H9 (cell line): ENCODE data around the gene ANKMY1. TPM values are rescaled to one million over a fixed set of nuclear protein-coding genes. Genes with fewer than 3 reads are reported as not detected.
A peak's percentile ranks its signal among the peaks of the same experiment; 100 is the strongest.

Experiments used
- DNase-seq: peaks from one replicate; pipeline ENCODE4 v3.0.0-alpha.2; 2017
- H2AFZ ChIP-seq: one replicate; pipeline ENCODE4 v1.6.1; 2013; ENCODE audit warnings: mild to moderate bottlenecking, low read length, control low read depth, moderate library complexity
- H2AK5ac ChIP-seq: 2 replicates; pipeline ENCODE4 v1.6.1; 2013; ENCODE audit warnings: low read length, control low read depth, mixed read lengths; ENCODE audit not compliant: insufficient read length
- H2BK120ac ChIP-seq: one replicate; pipeline ENCODE4 v1.6.1; 2013; ENCODE audit warnings: low read depth, mild to moderate bottlenecking, low read length, control low read depth, inconsistent platforms; ENCODE audit not compliant: poor library complexity, severe bottlenecking
- H2BK12ac ChIP-seq: 2 replicates; pipeline ENCODE4 v1.6.1; 2013; ENCODE audit warnings: low read length, control low read depth, mixed read lengths, low read depth; ENCODE audit not compliant: insufficient read length
- H2BK15ac ChIP-seq: 2 replicates; pipeline ENCODE4 v1.6.1; 2013; ENCODE audit warnings: low read depth, low read length, control low read depth
- H2BK20ac ChIP-seq: one replicate; pipeline ENCODE4 v1.6.1; 2013; ENCODE audit warnings: low read depth, mild to moderate bottlenecking, low read length, control low read depth, inconsistent platforms; ENCODE audit not compliant: poor library complexity, severe bottlenecking
- H2BK5ac ChIP-seq: 2 replicates; pipeline ENCODE4 v1.6.1; 2013; ENCODE audit warnings: low read length, control low read depth, mixed read lengths; ENCODE audit not compliant: insufficient read length
- H3K14ac ChIP-seq: 2 replicates; pipeline ENCODE4 v1.6.1; 2013; ENCODE audit warnings: low read length, control low read depth; ENCODE audit not compliant: insufficient read depth
- H3K18ac ChIP-seq: 2 replicates; pipeline ENCODE4 v1.6.1; 2013; ENCODE audit warnings: low read depth, mild to moderate bottlenecking, mixed read lengths, low read length, control low read depth; ENCODE audit not compliant: insufficient read length
- H3K23ac ChIP-seq: 2 replicates; pipeline ENCODE4 v1.6.1; 2013; ENCODE audit warnings: low read length, control low read depth, mixed read lengths, low read depth; ENCODE audit not compliant: insufficient read length
- H3K23me2 ChIP-seq: 2 replicates; pipeline ENCODE4 v1.6.1; 2013; ENCODE audit warnings: low read depth, mild to moderate bottlenecking, mixed read lengths, low read length, control low read depth; ENCODE audit not compliant: insufficient read length, poor library complexity, severe bottlenecking
- H3K27ac ChIP-seq: 2 replicates; pipeline ENCODE4 v1.5.1; 2013; ENCODE audit warnings: low read length, control low read depth, mixed read lengths, low read depth; ENCODE audit not compliant: insufficient read length
- H3K27me3 ChIP-seq: 2 replicates; pipeline ENCODE4 v1.6.1; 2013; ENCODE audit warnings: low read length, control low read depth, inconsistent platforms; ENCODE audit not compliant: insufficient read depth
- H3K4ac ChIP-seq: 2 replicates; pipeline ENCODE4 v1.6.1; 2013; ENCODE audit warnings: low read depth, mild to moderate bottlenecking, control low read depth, inconsistent platforms, low read length, moderate library complexity
- H3K4me1 ChIP-seq: 2 replicates; pipeline ENCODE4 v1.6.1; 2013; ENCODE audit warnings: low read length, control low read depth, inconsistent platforms; ENCODE audit not compliant: insufficient read depth
- H3K4me2 ChIP-seq: 2 replicates; pipeline ENCODE4 v1.6.1; 2013; ENCODE audit warnings: low read length, control low read depth, mixed read lengths; ENCODE audit not compliant: insufficient read length, insufficient read depth
- H3K56ac ChIP-seq: 2 replicates; pipeline ENCODE4 v1.6.1; 2013; ENCODE audit warnings: low read depth, mild to moderate bottlenecking, mixed read lengths, low read length, control low read depth; ENCODE audit not compliant: insufficient read length
- H3K79me1 ChIP-seq: 2 replicates; pipeline ENCODE4 v1.6.1; 2013; ENCODE audit warnings: low read depth, mild to moderate bottlenecking, moderate library complexity, low read length, control low read depth, inconsistent platforms; ENCODE audit not compliant: insufficient read depth, poor library complexity, severe bottlenecking
- H3K79me2 ChIP-seq: 2 replicates; pipeline ENCODE4 v1.6.1; 2013; ENCODE audit warnings: low read length, control low read depth, inconsistent platforms; ENCODE audit not compliant: insufficient read depth
- H3K9ac ChIP-seq: 2 replicates; pipeline ENCODE4 v1.6.1; 2013; ENCODE audit warnings: low read length, control low read depth, mixed read lengths; ENCODE audit not compliant: insufficient read length; ENCODE audit errors: extremely low read depth
- H3K9me3 ChIP-seq: one replicate; pipeline ENCODE4 v1.6.1; 2013; ENCODE audit warnings: low read depth, low read length, inconsistent platforms; ENCODE audit not compliant: control insufficient read depth
- H3T11ph ChIP-seq: one replicate; pipeline ENCODE4 v1.6.1; 2013; ENCODE audit warnings: mild to moderate bottlenecking, low read length, control low read depth, inconsistent platforms
- H4K20me1 ChIP-seq: one replicate; pipeline ENCODE4 v1.6.1; 2013; ENCODE audit not compliant: control insufficient read depth, insufficient read length, insufficient read depth
- H4K5ac ChIP-seq: 2 replicates; pipeline ENCODE4 v1.6.1; 2013; ENCODE audit warnings: low read depth, mild to moderate bottlenecking, mixed read lengths, low read length, control low read depth; ENCODE audit not compliant: insufficient read length
- H4K8ac ChIP-seq: replicated peaks from 2 replicates; pipeline ENCODE4 v1.6.1; 2013; ENCODE audit warnings: low read length, control low read depth, mixed read lengths, low read depth; ENCODE audit not compliant: insufficient read length
- H4K91ac ChIP-seq: 2 replicates; pipeline ENCODE4 v1.6.1; 2013; ENCODE audit warnings: low read depth, mild to moderate bottlenecking, moderate library complexity, mixed read lengths, low read length, control low read depth; ENCODE audit not compliant: insufficient read length
- H3K27ac Mint-ChIP-seq, 3 experiments: 2 replicates in 2 of 3; 3 replicates in 1 of 3; pipeline ENCODE4 v1.8.0; 2020 to 2021; ENCODE audit warnings: mixed read lengths in 3 of 3, mild to moderate bottlenecking in 1 of 3, moderate library complexity in 1 of 3
- H3K27me3 Mint-ChIP-seq: 2 replicates; pipeline ENCODE4 v1.8.0; 2021; ENCODE audit warnings: low read depth, mild to moderate bottlenecking, moderate library complexity, mixed read lengths
- H3K36me3 Mint-ChIP-seq, 3 experiments: 2 replicates in 2 of 3; 3 replicates in 1 of 3; pipeline ENCODE4 v1.8.0; 2020 to 2021; ENCODE audit warnings: low read depth in 3 of 3, mixed read lengths in 3 of 3; ENCODE audit not compliant: insufficient read depth in 1 of 3
- H3K4me1 Mint-ChIP-seq, 2 experiments: 2 replicates each; pipeline ENCODE4 v1.8.0; 2020; ENCODE audit warnings: mixed read lengths in 2 of 2
- H3K4me3 Mint-ChIP-seq, 2 experiments: 2 replicates in 1 of 2; 3 replicates in 1 of 2; pipeline ENCODE4 v1.8.0; 2020 to 2021; ENCODE audit warnings: mild to moderate bottlenecking in 2 of 2, mixed read lengths in 2 of 2, moderate library complexity in 1 of 2
- H3K9me3 Mint-ChIP-seq, 2 experiments: 2 replicates in 1 of 2; 3 replicates in 1 of 2; pipeline ENCODE4 v1.8.0; 2020; ENCODE audit warnings: mild to moderate bottlenecking in 2 of 2, mixed read lengths in 2 of 2, moderate library complexity in 1 of 2
- CTCF ChIP-seq: fragments of 200-600 bp; sonication (generic); conservative IDR thresholded peaks from 3 replicates; pipeline ENCODE4 v1.8.0; 2021; ENCODE audit warnings: antibody characterized with exemption, mild to moderate bottlenecking
- WGBS: extraction: QIAGEN DNeasy Blood & Tissue Kit; methylation state at CpG from one replicate; pipeline ENCODE4 v1.1.7; 2013; ENCODE audit warnings: missing lambda C conversion rate, low lambda C conversion rate, mixed read lengths; ENCODE audit not compliant: insufficient read length; ENCODE audit errors: extremely low coverage; 5-methylcytosine and 5-hydroxymethylcytosine counted together
- total RNA-seq: library from RNA; stranded (reverse); gene quantifications from 2 replicates; pipeline ENCODE4 v1.2.1, GENCODE V29; 2021

ANKMY1 gene
- total RNA-seq, 1 experiment from 2014 or later: 13.7 TPM

- H2BK5ac ChIP-seq: no peak overlapping the region
- no CpG with 5 or more reads among the region's 16 CpGs for WGBS
- H2BK15ac ChIP-seq: no peak overlapping the region
- no peak overlapping the region for H3K23ac ChIP-seq
- no peak overlapping the region for H3K27ac ChIP-seq
- no peak overlapping the region for H4K8ac ChIP-seq
- TF ChIP-seq CTCF: no peak
- no peaks in the 10 kb centered on the region for H3K9me3 ChIP-seq
- H3K18ac ChIP-seq: no peak overlapping the region
- H2BK20ac ChIP-seq: no peak overlapping the region
- no peaks in the 10 kb centered on the region for H4K20me1 ChIP-seq
- H3K27me3 Mint-ChIP-seq: no peaks in the 10 kb centered on the region; the same call in 1 of the 2 replicates
- no peak overlapping the region for H2AK5ac ChIP-seq
- H3T11ph ChIP-seq: no peak overlapping the region
- H3K23me2 ChIP-seq: peaks cover 14% of the 10 kb centered on the region
- H3K9ac ChIP-seq: no peak overlapping the region
- no peak overlapping the region for H2AFZ ChIP-seq
- H3K9me3 Mint-ChIP-seq: peaks cover 0 to 2% of the 10 kb centered on the region in 2 experiments; a peak in 1 of 5 replicates
- no peaks in the 10 kb centered on the region for H3K27me3 ChIP-seq
- H3K27ac Mint-ChIP-seq: peak overlapping the region in 1 of 3 experiments; percentile 44; a peak in 1 of 7 replicates
- H3K14ac ChIP-seq: no peak overlapping the region
- no peak overlapping the region for H4K91ac ChIP-seq
- H2BK12ac ChIP-seq: no peak overlapping the region
- H3K4me1 ChIP-seq: peaks cover 9% of the 10 kb centered on the region
- no peak overlapping the region for H2BK120ac ChIP-seq
- peaks cover 5% of the 10 kb centered on the region for H3K79me1 ChIP-seq
- no peak overlapping the region for H3K4me3 Mint-ChIP-seq
- no peak overlapping the region for H3K4ac ChIP-seq
- H3K79me2 ChIP-seq: peaks cover 11% of the 10 kb centered on the region; the same call in 1 of the 2 replicates
- H3K4me1 Mint-ChIP-seq: peaks cover 15 to 19% of the 10 kb centered on the region in 2 experiments
- DNase-seq: no peak
- H3K36me3 Mint-ChIP-seq: peaks cover 11 to 30% (median 12%) of the 10 kb centered on the region in 3 experiments
- no peak overlapping the region for H3K56ac ChIP-seq
- no peak overlapping the region for H4K5ac ChIP-seq
- no peak overlapping the region for H3K4me2 ChIP-seq
Measured at GRCh38 chr2:240589850-240590525, 32.2 kb upstream of the ANKMY1 start.
